Glutamatergic neuron (in vitro differentiated cells): Measurements from ENCODE around the gene ITGA1. TPM values are rescaled to one million over a fixed set of nuclear protein-coding genes. Genes with fewer than 3 reads are reported as not detected.
"Not testable (repeated sequence)": the region's sequence is repeated elsewhere in the genome, so short reads cannot be mapped to it uniquely, and the experiment has no call there.

Source experiments
- DNase-seq: peaks from one replicate; pipeline ENCODE4 v3.0.0; 2022
- H3K27ac Mint-ChIP-seq: one replicate; pipeline ENCODE4 v1.8.0; 2020; ENCODE audit warnings: mild to moderate bottlenecking, mixed read lengths, inconsistent platforms; ENCODE audit not compliant: unreplicated experiment
- H3K27me3 Mint-ChIP-seq: one replicate; pipeline ENCODE4 v1.8.0; 2020; ENCODE audit warnings: mild to moderate bottlenecking, moderate library complexity, mixed read lengths, inconsistent platforms; ENCODE audit not compliant: unreplicated experiment
- H3K36me3 Mint-ChIP-seq: one replicate; pipeline ENCODE4 v1.8.0; 2020; ENCODE audit warnings: mild to moderate bottlenecking, mixed read lengths, inconsistent platforms; ENCODE audit not compliant: unreplicated experiment
- H3K4me1 Mint-ChIP-seq: one replicate; pipeline ENCODE4 v1.8.0; 2020; ENCODE audit warnings: mild to moderate bottlenecking, low read depth, mixed read lengths, inconsistent platforms; ENCODE audit not compliant: unreplicated experiment
- H3K4me3 Mint-ChIP-seq: one replicate; pipeline ENCODE4 v1.8.0; 2020; ENCODE audit warnings: mild to moderate bottlenecking, mixed read lengths, inconsistent platforms; ENCODE audit not compliant: unreplicated experiment
- H3K9me3 Mint-ChIP-seq: one replicate; pipeline ENCODE4 v1.8.0; 2020; ENCODE audit warnings: mild to moderate bottlenecking, moderate library complexity, mixed read lengths, inconsistent platforms; ENCODE audit not compliant: unreplicated experiment
- total RNA-seq: library from RNA; stranded (reverse); fragmentation: NEBNext Ultra II Directional; extraction: Animal tissue kit (Norgen Biotek cat#: 25700); gene quantifications from one replicate; pipeline ENCODE4 v1.2.1, GENCODE V29; 2021; ENCODE audit not compliant: unreplicated experiment
- TF ChIP-seq, protein P1 (sequence below): fragments of 200-600 bp; sonication (generic); IDR thresholded peaks from one replicate; pipeline ENCODE4 v1.5.0; 2021; ENCODE audit not compliant: partially characterized antibody, unreplicated experiment

The ITGA1 gene
- total RNA-seq, 1 donor from 2014 or later, result 0.96 TPM

DNA sequence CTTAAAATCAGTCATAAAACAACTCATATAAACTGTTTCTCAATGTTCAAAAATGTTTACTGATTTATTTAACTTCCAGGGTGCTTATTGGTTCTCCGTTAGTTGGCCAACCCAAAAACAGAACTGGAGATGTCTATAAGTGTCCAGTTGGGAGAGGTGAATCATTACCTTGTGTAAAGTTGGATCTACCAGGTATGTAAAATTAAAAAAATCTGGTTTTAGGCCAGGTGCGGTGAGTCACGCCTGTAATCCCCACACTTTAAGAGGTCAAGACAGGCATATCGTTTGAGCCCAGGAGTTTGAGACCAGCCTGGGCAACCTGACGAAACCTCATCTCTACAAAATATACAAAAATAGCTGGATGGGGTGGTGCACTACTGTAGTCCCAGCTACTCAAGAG, 73.7 kb downstream of the ITGA1 start:
- peaks cover 2% of the 10 kb centered on the region for H3K9me3 Mint-ChIP-seq
- H3K36me3 Mint-ChIP-seq, result no peaks in the 10 kb centered on the region
- no peak overlapping the region for H3K27ac Mint-ChIP-seq
- H3K4me1 Mint-ChIP-seq, result no peaks in the 10 kb centered on the region
- no peak for DNase-seq
- H3K27me3 Mint-ChIP-seq, result no peaks in the 10 kb centered on the region
- no peak overlapping the region for H3K4me3 Mint-ChIP-seq
- TF ChIP-seq, protein P1, sequence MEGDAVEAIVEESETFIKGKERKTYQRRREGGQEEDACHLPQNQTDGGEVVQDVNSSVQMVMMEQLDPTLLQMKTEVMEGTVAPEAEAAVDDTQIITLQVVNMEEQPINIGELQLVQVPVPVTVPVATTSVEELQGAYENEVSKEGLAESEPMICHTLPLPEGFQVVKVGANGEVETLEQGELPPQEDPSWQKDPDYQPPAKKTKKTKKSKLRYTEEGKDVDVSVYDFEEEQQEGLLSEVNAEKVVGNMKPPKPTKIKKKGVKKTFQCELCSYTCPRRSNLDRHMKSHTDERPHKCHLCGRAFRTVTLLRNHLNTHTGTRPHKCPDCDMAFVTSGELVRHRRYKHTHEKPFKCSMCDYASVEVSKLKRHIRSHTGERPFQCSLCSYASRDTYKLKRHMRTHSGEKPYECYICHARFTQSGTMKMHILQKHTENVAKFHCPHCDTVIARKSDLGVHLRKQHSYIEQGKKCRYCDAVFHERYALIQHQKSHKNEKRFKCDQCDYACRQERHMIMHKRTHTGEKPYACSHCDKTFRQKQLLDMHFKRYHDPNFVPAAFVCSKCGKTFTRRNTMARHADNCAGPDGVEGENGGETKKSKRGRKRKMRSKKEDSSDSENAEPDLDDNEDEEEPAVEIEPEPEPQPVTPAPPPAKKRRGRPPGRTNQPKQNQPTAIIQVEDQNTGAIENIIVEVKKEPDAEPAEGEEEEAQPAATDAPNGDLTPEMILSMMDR, result no peak

DNA sequence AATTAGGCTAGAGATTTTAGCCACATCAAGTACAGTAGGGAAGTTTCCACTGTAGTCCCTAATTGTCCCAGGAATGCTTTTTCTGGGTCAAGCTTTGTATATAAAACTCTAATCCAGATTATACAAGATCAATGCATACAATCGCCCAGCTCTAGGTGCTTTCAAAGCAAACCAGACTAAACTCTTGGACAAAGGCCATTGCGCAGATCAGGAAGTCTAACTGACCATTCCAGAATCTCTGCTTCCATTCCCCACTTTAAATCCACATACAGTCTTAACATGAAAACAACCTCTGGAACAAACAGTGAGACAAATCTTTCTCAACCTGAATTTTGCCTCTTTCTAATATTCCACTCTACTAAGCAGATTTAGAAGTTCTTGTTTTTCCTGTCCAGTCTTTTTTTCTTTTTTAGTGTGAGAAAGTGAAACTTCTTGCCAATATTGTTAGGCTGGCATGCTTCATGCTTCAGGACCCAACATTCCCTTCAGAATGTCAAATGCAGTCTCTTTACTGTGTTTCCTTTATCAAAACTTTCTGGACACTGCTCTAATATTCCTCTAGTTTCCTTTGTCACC, 76.1 kb downstream of the ITGA1 start:
- no peak for DNase-seq
- no peaks in the 10 kb centered on the region for H3K27me3 Mint-ChIP-seq
- peaks cover 3% of the 10 kb centered on the region for H3K4me1 Mint-ChIP-seq
- H3K27ac Mint-ChIP-seq, result no peak overlapping the region
- H3K4me3 Mint-ChIP-seq, result no peak overlapping the region
- TF ChIP-seq, protein P1, result no peak
- peaks cover 2% of the 10 kb centered on the region for H3K9me3 Mint-ChIP-seq
- no peaks in the 10 kb centered on the region for H3K36me3 Mint-ChIP-seq

DNA sequence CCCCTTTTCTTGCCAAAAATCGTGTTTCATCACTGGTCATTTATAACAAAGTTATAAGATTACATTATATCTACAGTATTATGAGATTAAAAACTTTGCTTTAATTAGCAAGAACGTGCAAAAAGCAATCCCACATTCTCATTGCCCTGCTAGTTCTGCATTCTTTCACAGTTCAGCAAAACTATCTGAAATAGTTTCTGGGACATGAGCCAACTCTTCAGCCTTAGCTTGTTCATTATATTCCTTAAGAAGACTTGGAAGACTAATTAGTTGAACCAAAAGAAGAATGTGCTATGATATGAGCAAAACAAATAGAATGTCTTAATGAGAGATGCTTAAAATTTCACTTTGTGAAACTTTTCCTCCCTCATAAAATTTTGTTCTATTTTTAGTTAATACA, 76.7 kb downstream of the ITGA1 start:
- Mint-ChIP-seq H3K9me3 (peaks cover 2% of the 10 kb centered on the region), H3K27me3 (no peaks in the 10 kb centered on the region), H3K4me1 (peaks cover 3% of the 10 kb centered on the region), H3K36me3 (no peaks in the 10 kb centered on the region), H3K4me3 (no peak overlapping the region), H3K27ac (no peak overlapping the region)
- TF ChIP-seq, protein P1, result no peak
- DNase-seq, result no peak

DNA sequence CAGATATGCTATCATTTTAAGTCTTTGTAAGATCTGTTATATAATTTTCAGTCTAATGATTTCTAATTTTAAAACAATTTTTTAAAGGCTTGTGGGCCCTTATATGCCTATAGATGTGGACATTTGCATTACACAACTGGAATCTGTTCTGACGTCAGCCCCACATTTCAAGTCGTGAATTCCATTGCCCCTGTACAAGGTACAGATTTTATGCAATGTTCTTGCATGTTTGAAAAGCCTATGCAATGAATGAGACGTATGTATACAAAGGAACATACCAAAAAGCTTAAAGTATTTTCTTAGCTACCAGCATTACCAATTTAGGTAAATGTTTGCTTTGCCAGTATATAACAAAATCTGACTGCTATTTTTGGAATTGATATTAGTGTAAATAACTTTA, 77.2 kb downstream of the ITGA1 start:
- peaks cover 3% of the 10 kb centered on the region for H3K4me1 Mint-ChIP-seq
- H3K4me3 Mint-ChIP-seq, result no peak overlapping the region
- TF ChIP-seq, protein P1, result no peak
- no peak overlapping the region for H3K27ac Mint-ChIP-seq
- DNase-seq, result no peak
- H3K9me3 Mint-ChIP-seq, result peaks cover 2% of the 10 kb centered on the region
- H3K27me3 Mint-ChIP-seq, result no peaks in the 10 kb centered on the region
- H3K36me3 Mint-ChIP-seq, result no peaks in the 10 kb centered on the region

DNA sequence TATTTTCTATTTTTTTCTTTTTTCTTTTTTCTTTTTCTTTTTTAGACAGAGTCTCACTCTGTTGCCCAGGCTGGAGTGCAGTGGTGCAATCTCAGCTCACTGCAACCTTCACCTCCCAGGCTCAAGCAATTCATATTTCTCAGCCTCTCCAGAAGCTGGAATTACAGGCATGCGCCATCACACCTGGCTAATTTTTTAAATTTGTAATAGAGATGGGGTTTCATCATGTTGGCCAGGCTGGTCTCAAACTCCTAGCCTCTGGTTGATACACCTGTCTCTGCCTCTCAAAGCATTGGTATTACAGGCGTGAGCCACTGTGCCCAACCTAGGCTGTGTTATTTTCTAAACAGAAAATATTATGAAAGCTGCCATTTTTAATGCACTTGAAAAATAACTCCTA, 78.3 kb downstream of the ITGA1 start:
- H3K4me1 Mint-ChIP-seq, result peaks cover 12% of the 10 kb centered on the region
- H3K9me3 Mint-ChIP-seq, H3K27ac Mint-ChIP-seq, DNase-seq, H3K27me3 Mint-ChIP-seq, H3K4me3 Mint-ChIP-seq, H3K36me3 Mint-ChIP-seq: not testable (repeated sequence)
